Peyer's patch (tissue), 4 donors: ENCODE results near the gene ANKRD44. TPM values are rescaled to one million over a fixed set of nuclear protein-coding genes. Genes with fewer than 3 reads are reported as not detected.

Experiments used
- DNase-seq, 3 donors: peaks; one replicate each; pipeline ENCODE4 v3.0.0-alpha.2; 2017 to 2019
- H3K27ac ChIP-seq, 4 donors: fragments of 200-600 bp; sonication (generic); one replicate each; pipeline ENCODE4 v1.5.1; 2016 to 2019
- H3K27me3 ChIP-seq, 2 donors: fragments of 200-600 bp; sonication (generic); one replicate each; pipeline ENCODE4 v1.5.1; 2019
- H3K36me3 ChIP-seq, 3 donors: fragments of 200-600 bp; sonication (generic); one replicate each; pipeline ENCODE4 v1.5.1; 2016 to 2019
- H3K4me1 ChIP-seq, 4 donors: fragments of 200-600 bp; sonication (generic); one replicate each; pipeline ENCODE4 v1.5.1; 2016 to 2019
- H3K4me3 ChIP-seq, 4 donors: fragments of 200-600 bp; sonication (generic); 1 replicate in 3 of 4; 2 replicates in 1 of 4; pipeline ENCODE4 v1.5.1; 2016 to 2019; ENCODE audit warnings: mild to moderate bottlenecking in 1 of 4
- H3K9me3 ChIP-seq, 4 donors: fragments of 200-600 bp; sonication (generic); one replicate each; pipeline ENCODE4 v1.5.1; 2016 to 2019; ENCODE audit warnings: mild to moderate bottlenecking in 1 of 4
- POLR2A ChIP-seq, 2 donors: fragments of 450-650 bp; IDR thresholded peaks; one replicate each; pipeline ENCODE4 v1.5.1; 2017; ENCODE audit warnings: antibody characterized with exemption in 2 of 2, mild to moderate bottlenecking in 2 of 2, moderate library complexity in 2 of 2
- total RNA-seq, 4 donors: library from RNA; depleted of rRNA; stranded (reverse); fragments of >200 nt; gene quantifications; one replicate each; pipeline ENCODE4 v1.1.0, GENCODE V29; 2016
- TF ChIP-seq, protein P1 (sequence below), 6 experiments: fragments of 450-650 bp in 4 of 6; fragments of 200-600 bp in 2 of 6; sonication (generic) in 1 of 6; IDR thresholded peaks; one replicate each; pipeline ENCODE4 v1.5.1; 2017 to 2019; ENCODE audit warnings: antibody characterized with exemption in 6 of 6, mild to moderate bottlenecking in 3 of 6, moderate library complexity in 1 of 6

ANKRD44 gene
- total RNA-seq, 4 donors from 2014 or later: 24.8 to 215 (median 32.0) TPM

DNA sequence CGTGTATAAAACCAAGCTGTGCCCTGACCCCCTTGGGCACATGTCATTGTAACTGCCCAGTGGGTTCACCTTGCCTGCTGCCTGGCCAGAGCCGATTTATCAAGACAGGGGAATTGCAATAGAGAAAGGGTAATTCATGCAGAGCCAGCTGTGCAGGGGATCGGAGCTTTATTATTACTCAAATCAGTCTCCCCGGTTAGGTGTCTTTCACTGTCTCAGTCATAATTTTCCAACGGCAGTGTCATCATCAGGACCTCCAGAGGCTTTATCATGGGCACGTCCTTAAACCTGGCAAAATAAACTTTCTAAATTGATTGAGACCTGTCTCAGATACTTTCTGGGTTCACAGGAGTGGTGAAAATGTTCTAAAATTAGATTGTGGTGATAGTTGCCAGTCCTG is 354.5 kb downstream of the ANKRD44 start:
- Histone ChIP-seq H3K36me3 (no peaks in the 10 kb centered on the region), H3K4me3 (no peak overlapping the region), H3K9me3 (no peaks in the 10 kb centered on the region), H3K4me1 (no peaks in the 10 kb centered on the region), H3K27me3 (no peaks in the 10 kb centered on the region), H3K27ac (no peak overlapping the region)
- TF ChIP-seq POLR2A (IDR thresholded peaks at IDR 0.05): no peak
- TF ChIP-seq, protein P1, sequence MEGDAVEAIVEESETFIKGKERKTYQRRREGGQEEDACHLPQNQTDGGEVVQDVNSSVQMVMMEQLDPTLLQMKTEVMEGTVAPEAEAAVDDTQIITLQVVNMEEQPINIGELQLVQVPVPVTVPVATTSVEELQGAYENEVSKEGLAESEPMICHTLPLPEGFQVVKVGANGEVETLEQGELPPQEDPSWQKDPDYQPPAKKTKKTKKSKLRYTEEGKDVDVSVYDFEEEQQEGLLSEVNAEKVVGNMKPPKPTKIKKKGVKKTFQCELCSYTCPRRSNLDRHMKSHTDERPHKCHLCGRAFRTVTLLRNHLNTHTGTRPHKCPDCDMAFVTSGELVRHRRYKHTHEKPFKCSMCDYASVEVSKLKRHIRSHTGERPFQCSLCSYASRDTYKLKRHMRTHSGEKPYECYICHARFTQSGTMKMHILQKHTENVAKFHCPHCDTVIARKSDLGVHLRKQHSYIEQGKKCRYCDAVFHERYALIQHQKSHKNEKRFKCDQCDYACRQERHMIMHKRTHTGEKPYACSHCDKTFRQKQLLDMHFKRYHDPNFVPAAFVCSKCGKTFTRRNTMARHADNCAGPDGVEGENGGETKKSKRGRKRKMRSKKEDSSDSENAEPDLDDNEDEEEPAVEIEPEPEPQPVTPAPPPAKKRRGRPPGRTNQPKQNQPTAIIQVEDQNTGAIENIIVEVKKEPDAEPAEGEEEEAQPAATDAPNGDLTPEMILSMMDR (IDR thresholded peaks at IDR 0.05): no peak
- DNase-seq: no peak

DNA sequence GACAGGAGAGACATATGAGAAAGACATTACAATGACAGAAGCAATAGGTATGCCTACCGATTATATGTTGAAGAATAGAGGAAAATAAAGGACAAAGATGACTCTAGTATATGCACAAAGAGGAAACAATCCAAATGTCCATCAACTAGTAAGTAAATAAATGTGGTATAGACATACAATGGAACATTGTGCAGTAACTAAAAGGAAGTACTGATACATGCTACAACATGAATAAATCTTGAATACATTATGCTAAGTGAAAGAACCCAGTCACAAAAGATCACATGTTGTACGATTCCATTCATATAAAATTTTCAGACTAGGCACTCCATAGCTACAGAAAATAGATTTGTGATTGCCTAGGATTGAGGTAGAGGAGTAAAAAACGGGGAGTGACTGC is 355.5 kb downstream of the ANKRD44 start:
- Histone ChIP-seq H3K36me3 (no peaks in the 10 kb centered on the region), H3K27ac (no peak overlapping the region), H3K4me1 (no peaks in the 10 kb centered on the region), H3K27me3 (no peaks in the 10 kb centered on the region), H3K9me3 (no peaks in the 10 kb centered on the region), H3K4me3 (no peak overlapping the region)
- no peak for DNase-seq
- no peak for TF ChIP-seq POLR2A (IDR thresholded peaks at IDR 0.05)
- TF ChIP-seq, protein P1 (IDR thresholded peaks at IDR 0.05): no peak

DNA sequence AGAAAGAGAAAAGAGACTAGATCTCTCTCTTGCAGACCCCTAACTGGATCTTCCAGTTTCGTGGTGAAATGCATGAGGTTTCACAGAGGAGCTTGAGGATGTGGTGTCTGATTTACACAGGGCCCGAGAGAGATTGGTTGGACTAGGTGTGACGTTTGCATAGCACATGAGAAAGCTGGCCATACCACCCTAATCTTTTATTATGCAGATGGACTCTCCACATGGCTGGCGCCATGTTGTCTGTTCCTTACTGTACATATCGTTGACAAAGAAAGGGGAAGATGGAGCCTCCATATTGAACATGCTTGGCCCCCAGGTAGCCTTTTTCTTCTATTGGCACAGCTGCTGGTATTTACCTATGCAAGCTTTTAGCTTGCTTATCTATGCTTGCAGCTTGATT is 356.6 kb downstream of the ANKRD44 start:
- no peak for TF ChIP-seq POLR2A (IDR thresholded peaks at IDR 0.05)
- TF ChIP-seq, protein P1 (IDR thresholded peaks at IDR 0.05): no peak
- Histone ChIP-seq H3K4me1 (no peaks in the 10 kb centered on the region), H3K27me3 (no peaks in the 10 kb centered on the region), H3K27ac (no peak overlapping the region), H3K9me3 (no peaks in the 10 kb centered on the region), H3K36me3 (no peaks in the 10 kb centered on the region), H3K4me3 (no peak overlapping the region)
- no peak for DNase-seq

DNA sequence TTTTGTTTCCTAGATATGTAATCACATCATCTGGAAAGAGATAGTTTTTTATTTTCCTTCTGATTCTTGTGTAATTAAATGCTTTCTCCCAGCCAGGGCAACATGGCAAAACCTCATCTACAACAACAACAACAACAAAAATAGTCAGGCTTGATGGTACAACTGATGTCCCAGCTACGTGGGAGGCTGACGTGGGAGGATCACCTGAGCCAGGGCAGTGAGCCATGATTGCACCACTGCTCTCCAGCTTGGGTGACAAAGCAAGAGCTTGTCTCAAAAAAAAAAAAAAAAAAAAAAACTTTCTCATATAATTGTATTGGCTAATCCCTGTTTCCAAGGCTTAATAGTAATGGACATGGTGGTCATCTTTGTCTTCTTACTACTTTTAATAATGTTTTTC is 357.6 kb downstream of the ANKRD44 start:
- TF ChIP-seq, protein P1 (IDR thresholded peaks at IDR 0.05): no peak
- no peak for TF ChIP-seq POLR2A (IDR thresholded peaks at IDR 0.05)
- no peak for DNase-seq
- no peaks in the 10 kb centered on the region for H3K4me1 ChIP-seq
- H3K9me3 ChIP-seq: no peaks in the 10 kb centered on the region
- no peak overlapping the region for H3K27ac ChIP-seq
- no peak overlapping the region for H3K4me3 ChIP-seq
- no peaks in the 10 kb centered on the region for H3K27me3 ChIP-seq
- H3K36me3 ChIP-seq: no peaks in the 10 kb centered on the region

DNA sequence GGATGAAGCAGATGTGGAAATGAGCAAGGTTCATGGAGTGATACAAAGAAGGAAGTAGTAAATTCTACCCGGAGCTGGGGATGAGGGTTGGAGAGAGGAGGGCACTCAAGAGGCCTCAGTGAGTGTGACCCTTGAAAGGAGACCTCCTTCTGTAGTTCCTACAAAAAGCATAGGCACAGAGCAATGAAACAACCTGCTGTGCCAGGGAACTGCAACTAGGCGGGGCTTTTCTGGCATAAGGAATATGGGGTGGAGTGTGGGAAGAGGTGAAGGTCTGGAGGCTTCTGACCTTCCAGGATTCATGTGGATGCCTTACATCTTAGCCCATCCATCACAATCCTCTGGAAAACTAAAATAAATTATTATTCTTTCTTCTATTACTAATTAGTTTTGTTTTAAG is 358.6 kb downstream of the ANKRD44 start:
- H3K27ac ChIP-seq: no peak overlapping the region
- no peaks in the 10 kb centered on the region for H3K36me3 ChIP-seq
- no peak for TF ChIP-seq POLR2A (IDR thresholded peaks at IDR 0.05)
- TF ChIP-seq, protein P1 (IDR thresholded peaks at IDR 0.05): no peak
- H3K4me3 ChIP-seq: no peak overlapping the region
- no peaks in the 10 kb centered on the region for H3K4me1 ChIP-seq
- no peaks in the 10 kb centered on the region for H3K27me3 ChIP-seq
- no peaks in the 10 kb centered on the region for H3K9me3 ChIP-seq
- no peak for DNase-seq

DNA sequence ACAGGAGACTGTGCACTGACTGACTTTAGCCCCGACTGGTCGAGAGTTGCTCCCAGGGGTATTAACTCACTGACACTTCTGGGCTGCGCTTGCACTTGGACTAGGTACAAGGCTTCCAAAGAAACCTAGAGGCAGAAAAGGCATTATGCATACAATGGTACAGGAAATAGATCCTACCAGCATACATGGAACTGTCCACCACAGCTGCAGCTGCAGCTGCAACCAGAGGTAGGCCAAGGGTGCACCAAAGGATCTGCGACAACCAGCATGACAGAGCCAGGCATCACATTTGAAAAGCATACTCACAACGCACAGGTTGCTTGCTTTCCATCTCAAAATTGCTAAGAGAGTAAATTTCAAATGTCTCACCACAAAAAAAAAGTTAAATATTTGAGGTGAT is 361.5 kb downstream of the ANKRD44 start:
- no peaks in the 10 kb centered on the region for H3K4me1 ChIP-seq
- H3K27ac ChIP-seq: no peak overlapping the region
- no peaks in the 10 kb centered on the region for H3K36me3 ChIP-seq
- H3K27me3 ChIP-seq: no peaks in the 10 kb centered on the region
- no peak for TF ChIP-seq POLR2A (IDR thresholded peaks at IDR 0.05)
- TF ChIP-seq, protein P1 (IDR thresholded peaks at IDR 0.05): no peak
- no peak overlapping the region for H3K4me3 ChIP-seq
- no peaks in the 10 kb centered on the region for H3K9me3 ChIP-seq
- no peak for DNase-seq
